ENCODE data around the gene PRRC2A.

PRRC2A gene

DNA sequence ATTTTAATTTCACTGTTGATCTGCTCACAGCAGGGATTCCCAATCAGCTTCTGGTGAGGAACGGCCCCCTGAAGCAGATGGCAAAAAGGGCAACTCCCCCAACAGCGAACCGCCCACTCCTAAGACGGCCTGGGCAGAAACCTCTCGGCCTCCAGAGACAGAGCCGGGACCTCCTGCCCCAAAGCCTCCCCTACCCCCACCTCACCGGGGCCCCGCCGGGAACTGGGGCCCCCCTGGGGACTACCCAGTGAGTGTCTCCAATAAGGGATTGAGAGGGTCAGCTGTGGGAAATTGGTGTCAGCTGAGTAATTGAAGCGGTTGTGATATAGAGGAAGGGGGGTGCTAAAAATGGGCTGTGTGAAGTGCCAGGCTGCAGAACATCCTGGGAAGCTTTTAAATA, 6.4 kb downstream of the PRRC2A start:
- no peak for DNase-seq

DNA sequence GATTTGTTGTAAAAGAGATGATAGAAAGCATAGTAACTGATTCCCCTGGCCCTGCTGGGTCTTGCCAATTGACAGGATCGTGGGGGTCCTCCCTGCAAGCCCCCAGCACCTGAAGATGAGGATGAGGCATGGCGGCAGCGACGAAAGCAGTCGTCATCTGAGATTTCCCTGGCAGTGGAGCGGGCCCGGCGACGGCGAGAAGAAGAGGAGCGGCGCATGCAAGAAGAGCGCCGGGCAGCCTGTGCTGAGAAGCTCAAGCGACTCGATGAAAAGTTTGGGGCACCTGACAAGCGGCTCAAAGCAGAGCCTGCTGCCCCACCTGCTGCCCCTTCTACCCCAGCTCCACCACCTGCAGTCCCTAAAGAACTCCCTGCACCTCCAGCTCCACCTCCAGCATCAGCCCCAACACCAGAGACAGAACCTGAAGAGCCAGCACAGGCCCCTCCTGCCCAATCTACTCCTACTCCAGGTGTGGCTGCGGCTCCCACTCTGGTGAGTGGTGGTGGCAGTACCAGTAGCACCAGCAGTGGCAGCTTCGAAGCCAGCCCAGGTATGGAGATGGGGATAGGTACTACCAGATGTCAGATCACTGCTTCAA, 7.3 kb downstream of the PRRC2A start:
- no peak for DNase-seq

DNA sequence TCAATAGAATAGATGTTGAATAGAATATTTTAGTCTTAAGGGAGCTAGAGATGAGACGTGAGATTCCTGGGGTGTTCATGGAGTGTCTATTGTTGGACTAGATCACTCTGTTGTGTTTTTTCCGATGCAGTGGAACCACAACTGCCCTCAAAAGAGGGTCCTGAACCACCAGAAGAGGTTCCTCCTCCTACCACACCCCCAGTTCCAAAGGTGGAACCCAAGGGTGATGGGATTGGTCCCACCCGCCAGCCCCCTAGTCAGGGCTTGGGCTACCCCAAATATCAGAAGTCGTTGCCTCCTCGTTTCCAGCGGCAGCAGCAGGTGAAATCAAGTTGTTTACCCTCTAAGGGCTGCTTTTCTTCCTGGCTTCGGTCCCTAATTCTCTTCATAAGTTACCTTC, 8.5 kb downstream of the PRRC2A start:
- no peak for DNase-seq

DNA sequence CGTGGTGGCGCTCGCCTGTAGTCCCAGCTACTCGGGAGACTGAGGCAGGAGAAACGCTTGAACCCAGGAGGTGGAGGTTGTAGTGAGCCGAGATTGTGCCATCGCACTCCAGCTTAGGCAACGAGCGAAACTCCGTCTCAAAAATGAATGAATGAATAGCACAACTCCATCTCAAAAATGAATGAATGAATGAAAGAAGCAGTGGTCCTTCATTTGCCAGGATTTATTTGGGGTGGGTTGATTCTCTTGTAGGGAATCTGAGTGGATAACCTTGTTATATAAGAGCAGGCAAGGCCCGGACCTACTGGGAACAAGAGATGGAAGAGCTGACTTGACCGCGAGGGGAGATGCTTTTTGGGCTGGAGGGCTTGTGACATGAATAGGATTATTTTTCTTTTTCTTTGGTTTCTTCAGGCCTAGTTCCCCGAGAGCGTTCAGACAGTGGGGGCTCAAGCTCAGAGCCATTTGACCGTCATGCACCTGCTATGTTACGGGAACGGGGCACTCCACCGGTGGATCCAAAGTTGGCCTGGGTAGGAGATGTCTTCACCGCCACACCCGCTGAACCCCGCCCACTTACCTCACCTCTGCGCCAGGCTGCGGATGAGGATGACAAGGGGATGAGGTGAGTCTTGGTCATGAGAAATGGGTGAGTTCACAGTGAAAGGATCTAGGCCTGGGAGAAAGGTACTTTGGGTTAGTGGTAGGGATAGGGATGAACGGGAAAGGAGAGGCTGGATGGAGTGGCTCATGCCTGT, 9.8 kb downstream of the PRRC2A start:
- no peak for DNase-seq

DNA sequence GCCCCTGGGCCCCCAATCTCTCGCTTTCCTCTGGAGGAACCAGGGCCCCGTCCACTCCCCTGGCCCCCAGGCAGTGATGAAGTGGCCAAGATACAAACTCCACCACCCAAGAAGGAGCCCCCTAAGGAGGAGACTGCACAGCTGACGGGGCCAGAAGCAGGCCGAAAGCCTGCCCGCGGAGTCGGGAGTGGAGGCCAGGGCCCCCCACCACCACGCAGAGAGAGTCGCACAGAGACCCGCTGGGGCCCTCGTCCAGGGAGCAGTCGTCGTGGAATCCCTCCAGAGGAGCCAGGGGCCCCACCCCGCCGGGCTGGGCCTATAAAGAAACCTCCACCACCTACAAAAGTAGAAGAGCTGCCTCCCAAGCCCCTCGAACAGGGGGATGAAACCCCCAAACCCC, 10.7 kb downstream of the PRRC2A start:
- DNase-seq: no peak

DNA sequence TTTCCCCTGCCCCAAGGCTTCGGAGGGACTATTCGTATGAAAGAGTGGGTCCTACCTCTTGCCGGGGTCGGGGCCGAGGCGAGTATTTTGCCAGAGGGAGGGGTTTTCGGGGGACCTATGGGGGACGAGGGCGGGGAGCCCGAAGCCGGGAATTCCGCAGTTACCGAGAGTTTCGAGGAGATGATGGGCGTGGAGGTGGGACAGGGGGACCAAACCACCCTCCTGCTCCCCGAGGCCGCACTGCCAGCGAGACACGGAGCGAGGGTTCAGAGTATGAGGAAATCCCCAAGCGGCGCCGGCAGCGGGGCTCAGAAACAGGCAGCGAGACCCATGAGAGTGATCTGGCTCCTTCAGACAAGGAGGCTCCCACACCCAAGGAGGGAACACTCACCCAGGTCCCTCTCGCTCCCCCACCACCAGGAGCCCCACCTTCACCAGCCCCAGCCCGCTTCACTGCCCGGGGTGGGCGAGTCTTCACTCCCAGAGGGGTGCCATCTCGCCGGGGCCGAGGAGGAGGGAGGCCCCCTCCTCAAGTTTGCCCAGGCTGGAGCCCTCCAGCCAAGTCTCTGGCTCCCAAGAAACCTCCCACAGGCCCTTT, 11.3 kb downstream of the PRRC2A start:
- no peak for DNase-seq

DNA sequence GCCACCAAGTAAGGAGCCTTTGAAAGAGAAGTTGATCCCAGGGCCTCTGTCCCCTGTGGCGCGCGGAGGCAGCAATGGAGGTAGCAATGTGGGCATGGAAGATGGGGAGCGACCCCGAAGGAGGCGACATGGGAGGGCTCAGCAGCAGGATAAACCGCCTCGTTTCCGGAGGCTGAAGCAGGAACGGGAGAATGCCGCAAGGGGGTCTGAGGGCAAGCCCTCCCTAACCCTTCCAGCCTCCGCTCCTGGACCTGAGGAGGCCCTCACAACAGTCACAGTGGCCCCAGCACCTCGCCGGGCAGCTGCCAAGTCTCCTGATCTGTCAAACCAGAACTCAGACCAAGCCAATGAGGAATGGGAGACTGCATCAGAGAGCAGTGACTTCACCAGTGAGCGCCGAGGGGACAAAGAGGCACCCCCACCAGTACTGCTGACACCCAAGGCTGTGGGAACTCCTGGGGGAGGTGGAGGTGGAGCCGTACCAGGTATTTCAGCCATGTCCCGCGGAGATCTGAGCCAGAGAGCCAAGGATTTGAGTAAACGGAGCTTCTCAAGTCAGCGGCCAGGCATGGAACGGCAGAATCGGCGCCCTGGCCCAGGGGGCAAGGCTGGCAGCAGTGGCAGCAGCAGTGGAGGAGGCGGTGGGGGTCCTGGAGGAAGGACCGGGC, 11.9 kb downstream of the PRRC2A start:
- DNase-seq: no peak

DNA sequence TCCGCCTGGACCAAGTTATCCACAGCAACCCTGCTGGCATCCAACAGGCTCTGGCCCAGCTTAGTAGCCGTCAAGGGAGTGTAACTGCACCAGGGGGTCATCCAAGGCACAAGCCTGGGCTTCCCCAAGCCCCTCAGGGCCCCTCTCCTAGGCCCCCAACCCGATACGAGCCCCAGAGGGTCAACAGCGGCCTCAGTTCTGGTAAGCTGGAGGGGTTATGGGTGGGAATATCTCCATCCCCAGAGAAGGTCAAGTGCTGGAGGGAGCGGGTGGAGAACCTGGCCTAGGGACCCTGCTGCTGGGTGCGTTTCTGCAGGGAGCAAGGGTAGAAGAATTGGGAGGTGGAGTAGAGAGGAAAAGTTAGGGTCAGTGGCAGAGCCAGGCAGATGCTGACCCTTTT, 12.9 kb downstream of the PRRC2A start:
- no peak for DNase-seq

DNA sequence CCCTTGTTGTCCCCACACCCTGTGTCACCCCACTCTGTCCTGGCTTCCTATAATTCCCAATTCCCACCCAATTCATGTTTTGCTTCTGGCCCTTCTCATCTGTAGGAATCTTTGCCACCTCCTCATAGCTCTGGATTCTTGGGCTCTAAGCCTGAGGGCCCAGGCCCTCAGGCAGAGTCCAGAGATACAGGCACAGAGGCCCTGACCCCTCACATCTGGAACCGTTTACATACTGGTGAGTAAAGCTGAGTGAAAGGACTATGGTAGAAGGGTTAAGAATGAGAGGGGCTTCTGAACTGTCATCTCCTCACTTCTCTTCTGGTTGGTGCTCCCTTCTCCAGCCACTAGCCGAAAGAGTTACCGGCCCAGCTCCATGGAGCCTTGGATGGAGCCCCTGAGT, 13.6 kb downstream of the PRRC2A start:
- no peak for DNase-seq

DNA sequence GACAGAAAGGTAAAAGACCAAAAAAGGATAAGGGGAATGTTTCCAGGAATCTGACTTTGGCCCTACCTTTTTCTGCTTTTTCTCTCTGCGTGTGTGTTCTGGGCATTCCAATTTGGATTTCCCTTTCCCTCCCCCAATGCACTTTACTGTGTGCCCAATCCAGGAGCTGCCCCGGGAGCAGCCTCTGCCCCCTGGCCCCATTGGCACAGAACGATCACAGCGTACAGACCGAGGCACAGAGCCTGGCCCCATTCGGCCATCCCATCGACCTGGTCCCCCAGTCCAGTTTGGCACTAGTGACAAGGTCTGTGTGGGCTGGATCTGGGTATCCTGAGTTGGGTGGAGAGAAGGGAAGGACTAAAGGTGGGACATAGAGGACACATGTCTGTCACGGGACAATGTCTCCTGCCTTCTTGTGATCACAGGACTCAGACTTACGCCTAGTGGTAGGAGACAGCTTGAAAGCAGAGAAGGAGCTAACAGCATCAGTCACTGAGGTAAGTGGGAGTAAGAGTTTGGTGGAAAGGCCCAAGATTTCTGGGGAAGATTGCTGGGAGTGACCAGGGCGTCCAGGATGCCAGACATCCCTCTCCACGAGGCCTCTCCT, 14.6 kb downstream of the PRRC2A start:
- no peak for DNase-seq

DNA sequence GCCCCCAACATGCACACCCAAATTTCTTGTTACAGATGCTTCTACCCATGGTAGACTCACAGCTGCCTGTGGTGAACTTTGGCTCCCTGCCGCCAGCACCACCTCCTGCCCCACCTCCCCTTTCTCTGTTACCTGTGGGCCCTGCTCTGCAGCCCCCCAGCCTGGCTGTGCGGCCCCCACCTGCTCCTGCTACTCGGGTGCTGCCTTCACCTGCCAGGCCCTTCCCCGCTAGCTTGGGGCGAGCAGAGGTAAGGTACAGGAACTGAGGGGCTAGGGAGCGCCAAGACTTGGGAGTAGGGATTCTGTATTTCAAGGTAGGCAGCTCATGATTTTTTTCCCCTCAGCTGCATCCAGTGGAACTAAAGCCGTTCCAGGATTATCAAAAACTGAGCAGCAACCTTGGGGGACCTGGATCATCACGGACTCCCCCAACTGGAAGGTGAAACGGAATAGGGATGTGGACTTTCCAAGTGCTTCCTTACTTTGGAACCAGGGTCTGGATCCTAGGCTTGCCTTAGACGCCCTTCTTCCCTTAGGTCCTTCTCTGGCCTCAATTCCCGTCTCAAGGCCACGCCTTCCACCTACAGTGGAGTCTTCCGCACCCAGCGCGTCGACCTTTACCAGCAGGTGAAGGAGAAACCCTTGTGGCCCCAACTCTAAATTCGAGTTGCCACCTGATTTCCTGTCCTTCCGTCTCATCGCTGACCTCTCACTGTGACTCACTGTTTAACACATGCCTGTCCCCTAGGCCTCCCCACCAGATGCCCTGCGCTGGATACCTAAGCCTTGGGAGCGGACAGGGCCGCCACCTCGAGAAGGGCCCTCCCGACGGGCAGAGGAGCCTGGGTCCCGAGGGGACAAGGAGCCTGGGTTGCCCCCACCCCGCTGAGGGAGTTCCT, 16.4 kb downstream of the PRRC2A start:
- no peak for DNase-seq

DNA sequence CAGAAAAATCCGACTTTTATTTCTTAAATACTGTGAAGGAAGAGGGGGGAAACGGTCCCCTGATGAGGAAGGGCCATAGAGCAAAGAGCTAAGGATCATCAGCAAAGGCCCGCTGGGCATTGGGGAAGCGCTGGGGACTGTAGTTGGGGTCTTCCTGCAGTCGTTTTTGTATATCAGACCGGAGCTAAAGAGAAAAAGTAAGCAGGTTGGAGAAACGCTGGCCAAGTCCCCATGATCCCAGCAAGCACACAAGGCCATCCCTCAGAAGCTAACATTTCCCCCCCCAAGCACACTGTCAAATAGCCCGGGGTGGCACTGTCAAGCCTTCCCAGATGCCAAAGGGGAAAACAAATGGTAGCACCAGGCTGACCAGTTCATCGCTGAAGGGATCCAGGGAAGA, 18.5 kb downstream of the PRRC2A start:
- no peak for DNase-seq

DNA sequence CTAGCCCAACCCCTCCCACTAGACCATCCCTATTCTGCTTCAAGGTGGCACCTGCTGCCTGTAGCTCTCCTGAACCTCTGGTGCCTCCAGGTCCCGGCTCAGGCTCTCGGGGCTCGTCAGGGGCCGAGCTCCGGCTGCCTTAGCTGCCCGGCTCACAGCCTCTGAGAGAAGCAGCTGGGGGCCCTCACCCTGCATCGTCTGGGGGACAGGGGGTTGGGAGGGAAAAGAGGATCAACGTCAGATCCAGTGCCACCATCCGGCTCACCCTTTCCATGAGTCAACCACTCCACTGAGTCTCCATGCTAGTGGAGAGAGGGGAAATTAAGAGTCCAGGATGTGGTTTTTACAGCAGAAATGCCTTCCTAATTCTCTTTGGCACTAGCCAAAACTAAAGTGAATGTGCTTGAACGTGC, 18.9 kb downstream of the PRRC2A start:
- no peak for DNase-seq

DNA sequence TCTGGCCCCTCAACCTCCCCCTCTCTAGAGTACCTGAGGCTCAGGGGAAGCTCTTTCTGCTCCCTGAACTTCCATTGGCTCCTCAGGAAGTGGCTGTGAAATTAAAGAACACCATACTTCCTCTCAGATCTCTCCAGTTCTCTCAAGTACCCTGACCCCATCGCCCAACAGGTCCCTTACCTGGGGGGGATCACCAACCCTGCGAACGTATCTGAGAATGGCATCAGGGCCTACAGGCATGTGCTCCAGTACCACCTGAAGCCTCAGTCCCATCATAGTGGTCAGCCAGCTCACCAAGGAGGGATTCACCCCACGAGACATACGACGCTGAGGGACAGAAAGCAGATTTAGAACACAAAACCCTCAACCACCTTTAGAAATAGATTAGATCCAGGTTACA, 20.1 kb downstream of the PRRC2A start:
- DNase-seq: no peak

DNA sequence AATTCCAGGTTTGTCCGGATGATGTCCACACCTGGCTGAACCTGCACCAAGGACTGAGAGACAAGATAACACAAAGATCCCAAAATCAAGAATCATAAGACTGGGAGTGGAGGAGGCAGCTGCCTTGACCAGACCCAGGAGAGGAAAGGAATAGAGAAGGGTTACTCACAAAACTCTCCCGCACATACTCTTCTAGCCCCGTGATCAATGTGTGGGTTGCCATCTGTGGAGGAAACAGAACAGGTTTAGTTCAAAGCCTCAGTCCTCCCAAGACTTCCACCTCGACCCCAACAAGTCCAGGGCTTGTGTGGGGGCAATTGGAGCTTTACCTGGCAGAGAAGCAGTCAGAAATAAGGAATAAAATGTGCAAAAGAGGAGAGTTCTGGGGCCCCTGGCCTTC, 20.9 kb downstream of the PRRC2A start:
- no peak for DNase-seq

DNA sequence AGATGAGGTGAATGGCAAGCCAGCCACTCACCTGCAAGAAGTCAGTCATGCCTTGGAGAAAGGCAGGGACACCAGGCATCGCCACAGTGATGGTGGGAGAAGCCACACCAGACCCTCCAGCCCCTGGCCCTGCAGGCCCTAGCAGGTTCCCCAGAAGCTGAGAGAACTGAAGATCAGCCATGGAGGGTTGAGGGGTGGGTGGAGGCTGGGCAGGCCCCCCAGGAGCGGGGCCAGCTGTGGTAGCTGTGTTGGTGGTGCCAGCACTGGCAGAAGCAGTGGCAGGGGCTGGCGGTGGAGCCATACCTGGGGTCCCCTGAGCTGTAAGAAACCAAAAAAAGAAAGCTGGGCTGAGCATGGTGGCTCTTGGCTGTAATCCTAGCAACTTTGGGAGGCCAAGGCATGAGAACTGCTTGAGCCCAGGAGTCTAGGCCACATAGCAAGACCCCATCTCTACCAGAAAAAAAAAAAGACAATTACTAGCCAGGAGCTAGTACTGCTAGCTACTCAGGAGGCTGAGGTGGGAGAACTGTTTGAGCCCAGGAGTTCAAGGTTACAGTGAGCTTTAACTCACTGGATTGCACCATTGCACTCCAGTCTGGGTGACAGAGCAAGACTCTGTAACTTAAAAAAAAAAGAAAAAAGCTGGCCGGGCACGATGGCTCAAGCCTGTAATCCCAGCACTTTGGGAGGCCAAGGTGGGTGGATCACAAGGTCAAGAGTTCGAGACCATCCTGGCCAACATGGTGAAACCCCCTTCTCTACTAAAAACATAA, 22.5 kb downstream of the PRRC2A start:
- no peak for DNase-seq

DNA sequence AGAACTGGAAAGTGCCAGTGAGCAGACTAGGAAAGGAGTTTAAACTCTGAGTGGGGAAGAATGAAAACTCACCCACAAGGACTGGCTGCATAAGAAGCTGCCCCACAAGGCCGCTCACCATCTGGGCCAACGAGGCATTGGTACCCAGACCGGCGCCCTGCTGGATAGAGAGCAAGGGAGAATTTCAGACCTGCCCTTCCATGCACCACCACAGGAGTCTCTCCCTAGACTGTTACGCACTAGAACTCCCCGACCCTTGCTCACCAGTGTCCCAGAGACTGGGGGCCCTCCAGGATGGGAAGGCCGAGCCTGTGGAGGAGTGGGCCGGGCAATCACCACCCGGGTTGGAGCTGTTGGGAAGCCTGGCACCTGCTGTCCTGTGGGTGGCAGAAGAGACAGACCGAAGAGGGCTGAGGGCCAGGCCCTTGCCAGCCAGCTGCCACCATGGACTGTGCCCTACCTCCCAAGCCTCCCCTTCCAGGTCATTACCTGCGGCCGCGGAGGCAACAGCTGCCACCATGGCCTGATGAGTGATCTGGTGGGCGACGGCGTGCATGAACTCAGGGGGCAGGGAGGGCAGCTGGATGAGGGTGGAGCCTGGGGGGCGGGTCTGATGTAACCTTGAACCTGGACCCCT, 23.4 kb downstream of the PRRC2A start:
- DNase-seq: no peak

DNA sequence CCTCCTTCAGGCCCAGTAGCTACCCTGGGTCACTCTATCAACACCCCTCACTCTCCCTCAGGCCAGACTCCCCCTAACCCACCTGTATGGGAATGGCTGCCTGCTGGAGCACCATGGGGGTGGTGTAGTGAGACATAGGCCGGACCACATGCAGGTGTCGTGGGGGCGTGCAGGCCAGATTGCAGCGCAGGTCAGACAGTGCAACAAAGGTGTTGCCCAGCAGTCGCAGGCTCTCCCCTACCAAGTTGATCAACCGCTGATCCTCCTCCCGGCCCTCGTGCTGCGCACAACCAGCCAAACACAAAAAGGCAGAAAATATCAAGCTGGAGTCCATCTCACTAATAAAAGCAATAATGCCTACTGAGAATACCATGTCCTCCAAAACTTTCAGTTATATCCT, 24.8 kb downstream of the PRRC2A start:
- no peak for DNase-seq

DNA sequence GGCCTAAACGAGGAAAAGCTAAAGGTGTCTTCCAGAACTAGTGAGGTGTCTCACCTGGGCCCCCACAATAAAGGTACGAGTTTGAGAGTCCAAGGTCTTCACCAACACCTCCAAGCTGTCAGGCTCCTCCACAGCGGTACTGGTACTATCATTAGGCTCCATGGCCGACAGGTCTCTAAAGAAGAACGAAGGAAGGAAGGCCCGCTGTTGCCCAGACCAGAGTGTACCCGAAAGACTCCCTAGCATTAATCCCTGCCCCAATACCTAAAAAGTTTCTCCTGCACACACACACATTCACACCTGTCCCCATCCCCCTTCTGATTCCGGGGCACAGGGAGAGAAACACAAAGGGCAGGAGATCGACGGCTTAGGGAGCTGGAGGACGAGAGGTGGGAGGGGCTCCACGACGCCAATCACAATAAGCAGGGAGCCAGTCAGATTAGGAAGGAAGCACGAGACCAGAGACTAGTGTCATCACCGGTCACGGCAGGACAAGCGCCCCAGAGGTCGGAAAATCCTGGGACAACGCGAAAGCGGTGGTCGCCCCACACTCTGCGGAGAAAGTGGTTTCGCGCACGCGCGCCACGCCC, 31.2 kb downstream of the PRRC2A start:
- no peak for DNase-seq

DNA sequence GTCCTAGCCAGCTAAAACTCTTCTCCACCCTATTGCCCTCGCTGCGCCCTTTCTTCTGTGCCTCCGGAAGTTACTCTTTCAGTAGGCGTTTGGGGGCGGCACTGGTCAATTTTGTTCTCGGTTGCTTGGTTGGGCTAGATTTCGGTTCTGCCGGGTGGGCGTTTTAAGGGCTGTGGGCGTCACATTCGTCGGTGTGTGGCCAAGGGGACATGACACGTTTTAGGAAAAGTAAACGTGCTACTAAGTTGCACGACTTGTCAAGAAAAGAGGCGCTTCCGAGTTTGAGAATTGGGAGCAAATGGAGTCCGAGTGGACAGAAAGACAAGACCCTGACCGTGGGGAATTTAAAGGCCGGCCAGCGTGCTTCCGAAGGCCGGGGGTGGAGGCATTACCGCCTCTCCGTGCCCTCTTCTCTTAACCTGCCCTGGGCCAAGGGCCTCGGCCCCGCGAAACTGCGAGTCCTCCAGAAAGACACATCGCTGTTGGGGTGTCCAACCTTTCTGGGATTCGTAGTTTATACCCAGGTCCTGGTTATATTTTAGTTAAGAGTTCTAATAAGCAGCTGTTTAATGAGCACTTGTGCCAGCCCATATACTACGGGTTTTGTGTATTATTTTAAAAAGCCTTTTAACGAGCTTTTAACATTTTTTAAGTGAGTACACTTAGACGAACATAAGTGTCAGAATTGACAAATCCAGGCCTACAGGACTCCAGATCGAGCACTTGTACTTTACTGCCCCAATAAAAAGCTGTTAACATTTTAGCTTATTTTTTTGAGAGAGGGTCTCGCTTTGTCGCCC, 32.6 kb downstream of the PRRC2A start:
- peak; percentile 77 for DNase-seq

All from GOT3 (cell line).